GM20431 (cell line): ENCODE results near the gene CA11.
"Not testable (repeated sequence)": the region's sequence is repeated elsewhere in the genome, so short reads cannot be mapped to it uniquely, and the experiment has no call there.

ENCODE experiments used
- in situ Hi-C: fragments of 300-500 bp; cut with MseI, MboI; formaldehyde crosslinking; loops from one replicate; pipeline ENCODE4 v1.15.0; 2020; ENCODE audit warnings: low sequenced_read_pairs; ENCODE audit not compliant: unreplicated experiment

The CA11 gene

DNA sequence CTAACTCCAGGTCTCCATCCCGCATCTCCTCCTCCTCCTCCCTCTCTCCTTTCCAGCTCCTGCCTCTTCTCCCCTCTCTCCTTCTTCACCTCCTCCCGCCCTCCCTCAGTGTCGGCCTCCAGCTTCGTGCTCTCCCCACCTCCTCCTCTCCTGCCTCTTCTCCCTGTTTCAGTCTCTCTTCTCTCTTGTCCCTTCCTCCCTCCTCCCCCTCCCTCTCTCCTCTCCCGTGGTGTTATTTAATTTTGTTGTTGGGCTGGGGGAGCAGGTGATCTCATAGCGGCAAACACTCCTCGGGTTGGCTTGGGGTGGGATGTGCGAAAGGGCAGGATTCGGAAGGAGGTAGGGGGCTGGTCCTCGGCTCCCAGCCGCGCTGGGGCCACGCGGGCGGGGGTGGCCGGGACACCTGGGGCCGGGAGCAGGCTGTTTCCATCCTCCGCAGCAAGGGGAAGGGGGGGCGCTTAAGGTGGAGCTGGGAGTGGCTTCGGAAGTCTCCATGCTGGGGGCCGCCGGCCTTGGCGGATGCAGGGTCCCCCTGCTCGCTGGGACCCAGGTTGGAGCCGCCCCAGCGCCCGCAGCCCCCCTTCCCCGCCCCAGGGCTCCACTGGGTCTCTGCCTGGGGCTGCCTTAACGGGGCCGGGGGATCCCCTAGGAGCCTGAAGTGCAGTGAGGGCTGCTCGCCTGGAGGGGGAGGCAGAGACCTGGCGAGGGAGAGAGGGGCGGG, at the start of gene CA11:
CA11 (minus strand) TSS at position 187 of the 721 bp plus-strand sequence. CDS start 555 bp downstream, outside the sequence.
- in situ Hi-C loops = no loop called here

DNA sequence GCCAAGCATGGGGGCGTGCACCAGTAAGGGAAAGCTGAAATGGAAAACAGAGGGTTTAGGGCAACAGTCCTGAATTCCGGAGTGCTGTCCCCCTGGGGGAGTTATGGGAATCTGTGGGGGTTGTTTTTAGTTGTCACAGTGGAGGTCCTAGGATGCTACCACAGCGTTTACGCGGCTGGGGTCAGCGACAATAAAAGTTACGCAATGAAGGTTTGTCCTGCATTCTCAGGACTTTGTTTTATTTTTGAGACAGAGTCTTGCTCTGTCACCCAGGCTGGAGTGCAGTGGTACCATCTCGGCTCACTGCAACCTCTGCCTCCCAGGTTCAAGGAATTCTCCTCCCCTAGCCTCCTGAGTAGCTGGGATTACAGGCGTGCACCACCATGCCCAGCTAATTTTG, 47.6 kb upstream of the CA11 start:
- in situ Hi-C loops = not testable (repeated sequence)

DNA sequence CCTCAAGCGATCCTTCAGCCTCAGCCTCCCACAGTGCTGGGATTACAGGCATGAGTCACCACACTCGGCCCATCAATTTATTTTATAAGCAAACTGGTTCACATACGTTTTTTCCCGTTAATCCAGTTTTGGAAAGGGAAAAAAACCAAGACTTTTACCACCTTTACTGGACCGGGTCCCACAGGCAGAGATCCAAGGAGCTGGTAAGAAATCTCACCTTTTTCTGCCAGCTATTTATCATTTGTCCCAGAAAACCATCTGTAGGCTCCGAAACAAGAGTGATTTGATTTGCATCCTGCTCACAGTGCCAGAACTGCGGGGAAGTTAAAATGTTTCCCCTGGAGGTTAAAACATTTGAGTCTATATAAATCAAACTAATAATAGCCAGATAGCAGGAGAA, 43.5 kb upstream of the CA11 start:
- in situ Hi-C loops = no loop called here

- in situ Hi-C loops = no loop called here
Measured at GRCh38 chr19:48687776-48688175, 41.8 kb upstream of the CA11 start.

DNA sequence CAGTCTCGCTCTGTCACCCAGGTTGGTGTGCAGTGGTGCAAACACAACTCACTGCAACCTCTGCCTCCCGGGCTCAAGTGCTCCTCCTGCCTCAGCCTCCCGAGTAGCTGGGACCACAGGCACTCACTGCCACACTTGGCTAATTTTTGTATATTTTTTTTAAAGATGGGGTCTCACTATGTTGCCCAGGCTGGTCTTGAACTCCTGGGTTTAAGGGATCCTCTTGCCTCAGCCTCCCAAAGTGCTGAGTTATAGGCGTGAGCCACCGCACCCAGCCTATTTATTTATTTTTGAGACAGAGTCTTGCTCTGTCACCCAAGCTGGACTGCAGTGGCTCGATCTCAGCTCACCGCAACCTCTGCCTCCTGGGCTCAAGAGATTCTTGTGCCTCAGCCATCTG, 40.6 kb upstream of the CA11 start:
- in situ Hi-C loops = not testable (repeated sequence)

- in situ Hi-C loops = no loop called here
Measured at GRCh38 chr19:48686088-48686487, 40.1 kb upstream of the CA11 start.

GRCh38 chr19:48685583-48685982, 39.6 kb upstream of the CA11 start:
- in situ Hi-C loops = no loop called here

- in situ Hi-C loops = no loop called here
Measured at GRCh38 chr19:48683349-48683748, 37.4 kb upstream of the CA11 start.

DNA sequence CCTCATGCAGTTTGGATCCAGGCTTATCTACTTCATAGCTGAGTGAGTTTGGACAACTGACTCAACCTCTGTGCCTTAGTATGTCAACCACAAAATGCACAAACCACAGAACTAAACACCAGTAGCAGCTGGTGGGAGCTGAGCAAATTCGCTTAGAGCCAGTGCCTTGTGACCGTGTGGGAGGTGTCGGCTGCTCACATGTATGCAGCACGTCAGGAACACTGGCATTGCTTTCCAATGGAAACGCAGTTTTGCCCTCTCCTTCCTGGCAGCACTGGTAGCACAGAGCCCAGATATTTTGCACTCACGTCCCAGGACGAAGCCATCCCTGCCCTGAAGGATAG, 35.1 kb upstream of the CA11 start:
- in situ Hi-C loops = no loop called here

DNA sequence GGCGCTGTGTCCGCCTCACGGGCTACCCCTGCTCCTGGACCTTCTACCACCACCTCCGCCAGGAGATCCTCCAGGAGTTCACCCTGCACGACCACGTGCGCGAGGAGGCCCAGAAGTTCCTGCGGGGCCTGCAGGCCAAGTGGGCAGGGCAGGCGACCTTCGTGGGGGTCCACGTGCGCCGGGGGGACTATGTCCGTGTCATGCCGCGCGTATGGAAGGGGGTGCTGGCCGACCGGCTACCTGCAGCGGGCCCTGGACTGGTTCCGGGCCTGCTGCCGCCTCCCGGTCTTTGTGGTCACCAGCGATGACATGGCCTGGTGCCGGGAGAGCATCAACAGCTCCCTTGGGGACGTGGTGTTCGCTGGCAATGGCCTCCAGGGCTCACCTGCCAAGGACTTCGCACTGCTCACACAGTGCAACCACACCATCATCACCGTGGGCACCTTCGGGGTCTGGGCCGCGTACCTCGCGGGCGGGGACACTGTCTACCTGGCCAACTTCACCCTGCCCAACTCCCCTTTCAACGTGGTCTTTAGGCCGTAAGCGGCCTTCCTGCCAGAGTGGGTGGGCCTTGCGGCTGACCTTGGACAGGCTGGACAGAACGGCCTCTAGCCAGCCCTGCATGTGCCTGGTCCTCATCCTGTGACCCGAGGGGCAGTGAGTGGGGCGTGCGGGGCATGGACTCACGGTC, 34.6 kb upstream of the CA11 start:
- in situ Hi-C loops = no loop called here

DNA sequence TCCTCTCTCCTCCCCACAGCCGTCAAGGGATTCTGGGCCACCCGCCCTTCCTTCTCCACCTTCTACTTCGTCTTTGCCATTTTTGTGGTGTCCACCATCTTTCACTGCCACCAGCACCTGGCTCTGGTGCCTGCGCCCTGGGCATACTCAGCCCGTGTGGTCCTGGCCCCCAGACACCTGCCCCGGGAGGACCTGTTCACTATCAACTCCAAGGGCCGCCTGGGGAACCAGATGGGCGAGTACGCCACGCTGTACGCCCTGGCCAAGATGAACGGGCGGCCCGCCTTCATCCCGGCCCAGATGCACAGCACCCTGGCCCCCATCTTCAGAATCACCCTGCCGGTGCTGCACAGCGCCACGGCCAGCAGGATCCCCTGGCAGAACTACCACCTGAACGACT, 34.0 kb upstream of the CA11 start:
- in situ Hi-C loops = not testable (repeated sequence)

DNA sequence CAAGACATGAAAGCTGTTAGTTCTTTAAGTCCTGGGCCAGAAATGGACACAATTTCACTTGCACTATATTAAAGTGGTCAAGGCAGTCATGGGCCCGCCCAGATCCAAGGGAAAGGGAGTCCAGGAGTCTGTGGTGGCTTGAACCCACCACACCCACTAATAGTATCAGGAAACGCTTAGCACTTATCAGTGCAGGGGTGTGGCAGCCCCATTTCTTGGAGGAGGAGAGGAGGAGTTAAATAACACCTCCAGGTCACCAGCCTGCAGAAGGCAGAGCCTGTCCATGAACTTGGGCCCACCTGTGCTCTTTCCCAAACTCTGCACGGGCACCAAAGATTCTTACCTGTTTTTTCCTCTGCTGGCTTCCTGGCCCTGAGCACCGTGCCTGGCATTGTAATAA, 32.2 kb upstream of the CA11 start:
- in situ Hi-C loops = no loop called here

DNA sequence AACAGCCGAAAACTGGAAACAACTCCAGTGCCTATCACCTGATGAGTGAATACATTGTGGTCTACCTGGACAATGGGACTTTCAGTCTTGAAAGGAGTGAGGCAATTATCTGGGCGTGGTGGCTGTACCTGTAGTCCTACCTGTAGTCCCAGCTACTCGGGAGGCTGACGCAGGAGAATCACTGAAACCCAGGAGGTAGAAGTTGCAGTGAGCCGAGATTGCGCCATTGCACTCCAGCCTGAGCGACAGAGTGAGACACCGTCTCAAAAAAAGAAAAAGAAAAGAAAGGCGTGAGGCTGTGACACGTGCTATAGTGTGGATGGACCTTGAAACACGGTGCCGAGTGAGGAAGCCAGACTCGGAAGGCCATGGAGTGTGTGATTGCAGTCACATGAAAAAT, 30.9 kb upstream of the CA11 start:
- in situ Hi-C loops = no loop called here

GRCh38 chr19:48676487-48676886, 30.5 kb upstream of the CA11 start:
- in situ Hi-C loops = no loop called here

GRCh38 chr19:48674921-48675824, 29.2 kb upstream of the CA11 start:
- in situ Hi-C loops = no loop called here

DNA sequence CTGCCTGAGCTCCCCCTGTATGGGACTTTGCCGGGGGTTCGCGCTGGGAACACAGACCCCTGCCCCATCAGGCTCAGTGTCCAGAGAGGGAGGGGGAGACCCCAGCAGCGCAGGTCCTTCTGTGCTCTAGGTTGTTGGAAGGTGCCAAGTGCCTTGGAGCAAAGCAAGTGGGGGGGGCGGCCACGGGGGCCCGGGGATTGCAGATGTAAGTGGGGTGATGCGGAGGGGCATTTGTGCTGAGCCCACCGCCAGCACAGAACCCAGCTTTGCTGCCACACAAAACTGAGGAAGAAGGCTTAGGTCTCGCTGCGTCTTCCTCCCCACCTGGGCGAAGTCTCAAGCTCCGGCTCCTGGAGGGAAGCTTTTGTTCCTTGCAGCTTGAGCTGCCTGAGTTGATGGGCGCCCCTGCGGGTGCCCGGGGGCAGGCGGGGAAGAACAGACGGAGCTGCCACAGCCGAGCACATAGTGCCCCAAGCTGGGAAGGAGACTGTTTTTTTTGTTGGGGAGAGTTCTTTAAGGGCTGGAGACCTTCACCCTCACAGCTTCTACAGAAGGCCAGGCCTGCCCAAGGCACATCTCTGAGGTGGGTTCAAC, 28.3 kb upstream of the CA11 start:
- in situ Hi-C loops = no loop called here

DNA sequence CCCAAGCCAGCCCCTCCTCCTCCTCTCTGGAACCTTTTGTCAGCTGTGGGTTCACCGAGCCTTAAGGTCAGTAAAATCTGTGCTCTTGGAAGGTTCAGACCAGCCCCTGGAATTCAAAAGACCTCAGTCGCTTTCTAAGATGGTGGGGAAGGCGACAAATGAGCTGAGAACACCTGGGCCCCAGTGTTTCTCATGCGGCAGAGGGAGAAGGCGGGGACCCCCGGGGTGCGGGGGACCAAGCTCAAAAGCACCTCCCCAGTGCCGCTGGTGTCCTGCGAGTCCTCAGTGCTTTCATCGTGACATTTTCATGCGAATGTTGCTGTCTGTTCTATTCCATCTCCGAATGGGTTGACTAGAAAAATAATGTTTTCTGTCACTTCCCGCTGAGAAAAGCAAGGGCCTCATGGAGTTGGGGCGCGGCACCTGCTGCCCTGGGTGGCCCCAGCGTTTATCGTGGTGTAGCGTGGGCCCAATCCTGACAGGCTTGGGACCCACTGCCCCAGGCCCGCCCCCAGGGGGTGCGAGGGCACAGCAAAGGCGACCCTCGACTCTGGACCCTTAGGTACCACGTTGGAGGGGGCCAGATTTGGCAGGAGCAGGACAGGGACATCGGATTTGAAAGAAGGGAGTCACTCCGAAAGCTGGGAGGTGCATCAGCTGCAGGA, 27.6 kb upstream of the CA11 start:
- in situ Hi-C loops = no loop called here

GRCh38 chr19:48672994-48673393, 27.0 kb upstream of the CA11 start, which contains the start of gene NTN5:
Gene NTN5, minus strand, starts transcription at chr19:48673017. Its CDS starts 2,031 bp downstream, at chr19:48670986.
- in situ Hi-C loops = no loop called here

GRCh38 chr19:48671446-48671995, 25.5 kb upstream of the CA11 start:
- in situ Hi-C loops = no loop called here
